SK-N-SH treated with all-trans-retinoic acid at 6 μM for 48 hours (cell line): ENCODE results near the gene ITGB3.

Source experiments
- ATAC-seq: fragments of 200-7000 bp; cut with Tn5 transposase; 3 replicates; pipeline ENCODE4 v1.9.1; 2020; ENCODE audit warnings: mild to moderate bottlenecking, moderate library complexity
- ARNTL ChIP-seq: fragments of 450-650 bp; formaldehyde crosslinking; IDR thresholded peaks from 2 replicates; pipeline ENCODE4 v1.5.0; 2020; ENCODE audit warnings: low read depth, mild to moderate bottlenecking, moderate library complexity, borderline replicate concordance
- BACH2 ChIP-seq: fragments of 250-450 bp; sonication (Bioruptor Pico); IDR thresholded peaks from 2 replicates; pipeline ENCODE4 v1.9.0; 2021; ENCODE audit warnings: mild to moderate bottlenecking, borderline replicate concordance
- CREB5 ChIP-seq: fragments of 250-450 bp; sonication (Bioruptor Pico); IDR thresholded peaks from 2 replicates; pipeline ENCODE4 v1.5.1; 2020; ENCODE audit warnings: low read depth, mild to moderate bottlenecking, moderate library complexity
- CSDC2 ChIP-seq: fragments of 250-450 bp; sonication (Bioruptor Pico); IDR thresholded peaks from 2 replicates; pipeline ENCODE4 v1.5.0; 2020; ENCODE audit warnings: mild to moderate bottlenecking, moderate library complexity
- CSRNP3 ChIP-seq: fragments of 250-450 bp; sonication (Bioruptor Pico); IDR thresholded peaks from 2 replicates; pipeline ENCODE4 v1.5.1; 2021; ENCODE audit warnings: mild to moderate bottlenecking, moderate library complexity
- ESRRG ChIP-seq: fragments of 250-450 bp; sonication (Bioruptor Pico); IDR thresholded peaks from 2 replicates; pipeline ENCODE4 v1.6.1; 2021; ENCODE audit warnings: mild to moderate bottlenecking
- GLIS3 ChIP-seq: fragments of 250-450 bp; sonication (Bioruptor Pico); IDR thresholded peaks from 2 replicates; pipeline ENCODE4 v1.5.0; 2020; ENCODE audit warnings: mild to moderate bottlenecking, moderate library complexity
- ISL1 ChIP-seq: fragments of 250-450 bp; sonication (Bioruptor Pico); IDR thresholded peaks from 2 replicates; pipeline ENCODE4 v2.1.2; 2022; ENCODE audit warnings: mild to moderate bottlenecking, moderate library complexity
- OSR1 ChIP-seq: fragments of 250-450 bp; sonication (Bioruptor Pico); IDR thresholded peaks from 2 replicates; pipeline ENCODE4 v1.8.0; 2022; ENCODE audit warnings: moderate library complexity, mild to moderate bottlenecking, inconsistent platforms
- POU6F1 ChIP-seq: fragments of 250-450 bp; sonication (Bioruptor Pico); IDR thresholded peaks from 2 replicates; pipeline ENCODE4 v1.8.0; 2021; ENCODE audit warnings: low read depth, mild to moderate bottlenecking, moderate library complexity, borderline replicate concordance
- PPARA ChIP-seq: fragments of 250-450 bp; sonication (Bioruptor Pico); IDR thresholded peaks from 2 replicates; pipeline ENCODE4 v1.5.0; 2020; ENCODE audit warnings: mild to moderate bottlenecking, borderline replicate concordance
- RARB ChIP-seq: fragments of 250-450 bp; sonication (Bioruptor Pico); IDR thresholded peaks from 2 replicates; pipeline ENCODE4 v1.8.0; 2021; ENCODE audit warnings: mild to moderate bottlenecking, moderate library complexity
- SNAI2 ChIP-seq: fragments of 250-450 bp; sonication (Bioruptor Pico); IDR thresholded peaks from 2 replicates; pipeline ENCODE4 v1.5.0; 2020; ENCODE audit warnings: mild to moderate bottlenecking, moderate library complexity
- TCF4 ChIP-seq: fragments of 250-450 bp; sonication (Bioruptor Pico); IDR thresholded peaks from 2 replicates; pipeline ENCODE4 v1.8.0; 2021; ENCODE audit warnings: mild to moderate bottlenecking, moderate library complexity, borderline replicate concordance
- TOX ChIP-seq: fragments of 250-450 bp; sonication (Bioruptor Pico); IDR thresholded peaks from 2 replicates; pipeline ENCODE4 v1.8.0; 2021; ENCODE audit warnings: mild to moderate bottlenecking, moderate library complexity, borderline replicate concordance
- TSHZ2 ChIP-seq: fragments of 250-450 bp; sonication (Bioruptor Pico); IDR thresholded peaks from 2 replicates; pipeline ENCODE4 v1.5.0; 2020; ENCODE audit warnings: mild to moderate bottlenecking, moderate library complexity
- ZC3H10 ChIP-seq: fragments of 250-450 bp; sonication (Bioruptor Pico); IDR thresholded peaks from 2 replicates; pipeline ENCODE4 v1.5.1; 2021; ENCODE audit warnings: mild to moderate bottlenecking, moderate library complexity
- ZFP30 ChIP-seq: fragments of 450-650 bp; formaldehyde crosslinking; IDR thresholded peaks from 2 replicates; pipeline ENCODE4 v1.5.0; 2022; ENCODE audit warnings: mild to moderate bottlenecking, moderate library complexity
- ZNF565 ChIP-seq: fragments of 450-650 bp; formaldehyde crosslinking; conservative IDR thresholded peaks from 2 replicates; pipeline ENCODE4 v1.5.0; 2020; ENCODE audit warnings: low read depth, mild to moderate bottlenecking, moderate library complexity
- ZNF8 ChIP-seq: fragments of 450-650 bp; formaldehyde crosslinking; IDR thresholded peaks from 2 replicates; pipeline ENCODE4 v1.5.0; 2020; ENCODE audit warnings: mild to moderate bottlenecking, moderate library complexity

The ITGB3 gene

GRCh38 chr17:47335101-47335936 lies 81.7 kb downstream of the ITGB3 start:
- TF ChIP-seq SNAI2 (CRISPR knock-in tag) (no peak), ZNF565 (CRISPR knock-in tag) (no peak), BACH2 (CRISPR knock-in tag) (no peak), CSDC2 (CRISPR knock-in tag) (no peak), ISL1 (CRISPR knock-in tag) (no peak), ZC3H10 (no peak), RARB (CRISPR knock-in tag) (no peak), POU6F1 (no peak), TCF4 (CRISPR knock-in tag) (no peak), TOX (CRISPR knock-in tag) (no peak), OSR1 (CRISPR knock-in tag) (no peak), ZFP30 (CRISPR knock-in tag) (no peak), ZNF8 (no peak), ESRRG (no peak), TSHZ2 (CRISPR knock-in tag) (no peak), PPARA (CRISPR knock-in tag) (no peak), CREB5 (no peak)
- TF ChIP-seq, all 23 proteins: peak for 0
- ATAC-seq, result peak; percentile 60

GRCh38 chr17:47338026-47338425 lies 84.4 kb downstream of the ITGB3 start:
- TF ChIP-seq ISL1 (CRISPR knock-in tag) (no peak), GLIS3 (CRISPR knock-in tag) (no peak), PPARA (CRISPR knock-in tag) (no peak), ZFP30 (CRISPR knock-in tag) (no peak), TCF4 (CRISPR knock-in tag) (no peak), BACH2 (CRISPR knock-in tag) (no peak), TOX (CRISPR knock-in tag) (no peak), CREB5 (no peak), RARB (CRISPR knock-in tag) (no peak), SNAI2 (CRISPR knock-in tag) (no peak), ARNTL (CRISPR knock-in tag) (no peak), ESRRG (no peak), POU6F1 (no peak), ZNF565 (CRISPR knock-in tag) (no peak), TSHZ2 (CRISPR knock-in tag) (no peak), CSRNP3 (no peak), ZC3H10 (no peak), CSDC2 (CRISPR knock-in tag) (no peak)
- no peak for ATAC-seq
